Measurements from ENCODE around the gene PALLD.

Gene PALLD

GRCh38 chr4:168528131-168528949, 31.5 kb downstream of the PALLD start:
- DNase-seq: no peak

GRCh38 chr4:168529257-168529656, 32.4 kb downstream of the PALLD start:
- DNase-seq: no peak

GRCh38 chr4:168531305-168531704, 34.5 kb downstream of the PALLD start:
- DNase-seq: no peak

- DNase-seq: no peak
Measured at GRCh38 chr4:168534535-168534934, 37.7 kb downstream of the PALLD start.

- no peak for DNase-seq
Measured at GRCh38 chr4:168535689-168536088, 38.8 kb downstream of the PALLD start.

GRCh38 chr4:168536448-168536847, 39.6 kb downstream of the PALLD start:
- DNase-seq: no peak

GRCh38 chr4:168537086-168537485, 40.2 kb downstream of the PALLD start:
- no peak for DNase-seq

GRCh38 chr4:168537571-168537970, 40.7 kb downstream of the PALLD start:
- no peak for DNase-seq

- no peak for DNase-seq
Measured at GRCh38 chr4:168538632-168539031, 41.8 kb downstream of the PALLD start.

- DNase-seq: no peak
Measured at GRCh38 chr4:168540086-168540485, 43.2 kb downstream of the PALLD start.

GRCh38 chr4:168540503-168541265, 43.8 kb downstream of the PALLD start:
- DNase-seq: no peak

- no peak for DNase-seq
Measured at GRCh38 chr4:168541266-168541953, 44.6 kb downstream of the PALLD start.

GRCh38 chr4:168549143-168549542, 52.3 kb downstream of the PALLD start:
- DNase-seq: peak in 1 of 2 experiments; percentile 13

GRCh38 chr4:168550064-168550766, 53.4 kb downstream of the PALLD start:
- no peak for DNase-seq

GRCh38 chr4:168551211-168551610, 54.4 kb downstream of the PALLD start:
- DNase-seq: no peak

GRCh38 chr4:168551945-168552695, 55.3 kb downstream of the PALLD start:
- peak in 1 of 2 experiments; percentile 21 for DNase-seq

- no peak for DNase-seq
Measured at GRCh38 chr4:168553714-168554370, 57.0 kb downstream of the PALLD start.

GRCh38 chr4:168555437-168555836, 58.6 kb downstream of the PALLD start:
- DNase-seq: peak; percentile 11 to 53

- peak in 1 of 2 experiments; percentile 13 for DNase-seq
Measured at GRCh38 chr4:168557658-168558057, 60.8 kb downstream of the PALLD start.

GRCh38 chr4:168558599-168558998, 61.7 kb downstream of the PALLD start:
- DNase-seq: no peak

Data from NCI-H524 (cell line).